HEK293T (cell line): Measurements from ENCODE around the gene GABRG3.

Experiments used
- CTCF ChIA-PET: fragments of 350-600 bp; formaldehyde crosslinking; extraction: SDS; loops from one replicate; lab custom pipeline; 2021; ENCODE audit warnings: antibody characterized with exemption, inconsistent platforms; lab: Yijun Ruan, JAX
- POLR2A ChIA-PET: fragments of 350-600 bp; formaldehyde crosslinking; extraction: SDS; loops from one replicate; lab custom pipeline; 2020; ENCODE audit warnings: antibody characterized with exemption, inconsistent platforms; lab: Yijun Ruan, JAX
- DNase-seq: peaks from one replicate; pipeline ENCODE4 v3.0.0; 2012; ENCODE audit warnings: mixed read lengths; ENCODE audit errors: extremely low spot score
- ARNT ChIP-seq: fragments of 450-650 bp; IDR thresholded peaks from 2 replicates; pipeline ENCODE4 v1.6.1; 2017; ENCODE audit warnings: mild to moderate bottlenecking
- BHLHE40 ChIP-seq: fragments of 450-650 bp; IDR thresholded peaks from 2 replicates; pipeline ENCODE4 v1.6.1; 2016; ENCODE audit warnings: mild to moderate bottlenecking, moderate library complexity, borderline replicate concordance
- CTBP1 ChIP-seq: fragments of 450-650 bp; IDR thresholded peaks from 2 replicates; pipeline ENCODE4 v1.6.1; 2016; ENCODE audit warnings: borderline replicate concordance
- ELF4 ChIP-seq: fragments of 450-650 bp; IDR thresholded peaks from 2 replicates; pipeline ENCODE4 v1.6.1; 2017; ENCODE audit warnings: antibody characterized with exemption
- FOXA1 ChIP-seq: fragments of 450-650 bp; IDR thresholded peaks from 2 replicates; pipeline ENCODE4 v1.6.1; 2016; ENCODE audit warnings: mild to moderate bottlenecking
- FOXK2 ChIP-seq: fragments of 450-650 bp; IDR thresholded peaks from 2 replicates; pipeline ENCODE4 v1.6.1; 2016; ENCODE audit warnings: mild to moderate bottlenecking
- FOXM1 ChIP-seq: fragments of 450-650 bp; IDR thresholded peaks from 2 replicates; pipeline ENCODE4 v1.6.1; 2017; ENCODE audit warnings: mild to moderate bottlenecking, borderline replicate concordance
- HDGF ChIP-seq: fragments of 450-650 bp; IDR thresholded peaks from 2 replicates; pipeline ENCODE4 v1.6.1; 2017; ENCODE audit warnings: antibody characterized with exemption, borderline replicate concordance
- L3MBTL2 ChIP-seq: fragments of 450-650 bp; conservative IDR thresholded peaks from 2 replicates; pipeline ENCODE4 v1.6.1; 2016; ENCODE audit warnings: mild to moderate bottlenecking
- LEF1 ChIP-seq: fragments of 450-650 bp; IDR thresholded peaks from 2 replicates; pipeline ENCODE4 v1.6.1; 2017; ENCODE audit warnings: mild to moderate bottlenecking, borderline replicate concordance
- NFRKB ChIP-seq: fragments of 450-650 bp; IDR thresholded peaks from 2 replicates; pipeline ENCODE4 v1.6.1; 2016; ENCODE audit warnings: mild to moderate bottlenecking, moderate library complexity
- SP1 ChIP-seq: fragments of 450-650 bp; IDR thresholded peaks from 2 replicates; pipeline ENCODE4 v1.6.1; 2017
- SUZ12 ChIP-seq: fragments of 450-650 bp; IDR thresholded peaks from 2 replicates; pipeline ENCODE4 v1.6.1; 2016; ENCODE audit warnings: mild to moderate bottlenecking
- TARDBP ChIP-seq: fragments of 450-650 bp; IDR thresholded peaks from 2 replicates; pipeline ENCODE4 v1.6.1; 2016
- ZNF384 ChIP-seq: fragments of 450-650 bp; IDR thresholded peaks from 2 replicates; pipeline ENCODE4 v1.6.1; 2016
- TF ChIP-seq, protein P1 (sequence below): fragments of 450-650 bp; IDR thresholded peaks from 2 replicates; pipeline ENCODE4 v1.6.1; 2016

Gene GABRG3

DNA sequence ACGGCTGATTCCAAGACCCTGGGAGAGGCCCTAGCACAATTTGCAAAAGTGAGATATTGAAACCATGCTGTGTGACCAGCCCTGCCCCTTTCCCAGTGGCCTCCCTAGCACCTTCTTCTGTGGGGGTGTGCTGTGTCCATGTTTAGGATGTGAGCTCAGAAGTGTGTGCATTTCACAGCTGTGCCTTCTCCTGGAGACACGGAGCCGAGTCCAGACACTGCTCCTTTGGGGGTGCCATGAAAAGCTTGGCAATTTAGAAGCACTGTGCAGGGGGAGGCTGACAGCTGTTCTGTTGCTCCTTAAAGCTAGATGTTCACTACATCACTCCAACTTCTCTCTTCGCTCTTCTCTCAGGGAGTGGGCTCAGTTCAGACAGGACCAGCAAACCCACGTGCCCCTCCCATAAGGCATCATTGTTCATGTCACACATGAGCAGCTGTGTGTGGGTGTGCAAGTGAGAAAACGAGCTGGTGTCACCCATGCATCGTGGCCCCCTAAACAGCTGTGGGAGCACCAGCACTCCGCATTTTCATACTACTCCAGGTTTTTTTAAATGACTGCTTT lies 492.6 kb downstream of the GABRG3 start:
- ChIA-PET CTCF (no interaction called here), POLR2A (no interaction called here)
- DNase-seq = no peak
- no peak for TF ChIP-seq CTBP1

DNA sequence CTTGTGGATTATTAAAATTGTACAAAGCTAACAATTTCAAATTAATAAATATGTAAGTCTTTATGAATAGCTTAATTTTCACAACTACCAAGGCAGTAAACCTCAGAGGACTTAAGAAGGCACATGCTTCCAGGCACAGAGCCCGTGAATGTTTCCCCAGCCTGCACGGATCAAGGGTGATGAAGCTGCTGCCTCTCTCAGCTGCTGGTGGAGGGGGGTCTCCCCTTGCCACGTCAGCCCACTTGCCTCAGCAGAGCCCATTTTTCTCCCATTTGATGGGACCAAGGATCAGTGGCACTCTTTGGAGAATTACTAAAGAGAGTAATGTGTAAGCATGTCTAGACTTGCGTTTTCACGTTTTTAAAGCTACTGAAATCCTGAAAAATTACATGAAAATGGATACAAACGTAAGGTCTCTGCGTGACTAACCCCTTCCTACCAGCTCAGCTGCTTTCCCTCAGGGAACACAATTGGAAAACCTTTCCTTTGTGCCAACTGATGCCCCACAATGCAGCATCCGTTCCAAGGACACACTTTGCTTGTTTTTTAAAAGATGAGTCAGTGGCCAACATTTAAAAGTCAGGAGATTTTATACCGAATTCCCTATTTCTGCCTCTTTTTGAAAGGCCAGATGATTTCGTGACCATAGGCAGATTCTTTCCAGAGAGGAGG lies 494.1 kb downstream of the GABRG3 start:
- POLR2A ChIA-PET = no interaction called here
- DNase-seq = no peak
- TF ChIP-seq CTBP1 (no peak), ZNF384 (no peak), FOXM1 (no peak), HDGF (no peak), SUZ12 (no peak), LEF1 (no peak), ELF4 (no peak), SP1 (no peak), NFRKB (no peak), FOXA1 (no peak), TARDBP (no peak)
- TF ChIP-seq, protein P1, sequence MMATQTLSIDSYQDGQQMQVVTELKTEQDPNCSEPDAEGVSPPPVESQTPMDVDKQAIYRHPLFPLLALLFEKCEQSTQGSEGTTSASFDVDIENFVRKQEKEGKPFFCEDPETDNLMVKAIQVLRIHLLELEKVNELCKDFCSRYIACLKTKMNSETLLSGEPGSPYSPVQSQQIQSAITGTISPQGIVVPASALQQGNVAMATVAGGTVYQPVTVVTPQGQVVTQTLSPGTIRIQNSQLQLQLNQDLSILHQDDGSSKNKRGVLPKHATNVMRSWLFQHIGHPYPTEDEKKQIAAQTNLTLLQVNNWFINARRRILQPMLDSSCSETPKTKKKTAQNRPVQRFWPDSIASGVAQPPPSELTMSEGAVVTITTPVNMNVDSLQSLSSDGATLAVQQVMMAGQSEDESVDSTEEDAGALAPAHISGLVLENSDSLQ = no peak
- CTCF ChIA-PET = no interaction called here

DNA sequence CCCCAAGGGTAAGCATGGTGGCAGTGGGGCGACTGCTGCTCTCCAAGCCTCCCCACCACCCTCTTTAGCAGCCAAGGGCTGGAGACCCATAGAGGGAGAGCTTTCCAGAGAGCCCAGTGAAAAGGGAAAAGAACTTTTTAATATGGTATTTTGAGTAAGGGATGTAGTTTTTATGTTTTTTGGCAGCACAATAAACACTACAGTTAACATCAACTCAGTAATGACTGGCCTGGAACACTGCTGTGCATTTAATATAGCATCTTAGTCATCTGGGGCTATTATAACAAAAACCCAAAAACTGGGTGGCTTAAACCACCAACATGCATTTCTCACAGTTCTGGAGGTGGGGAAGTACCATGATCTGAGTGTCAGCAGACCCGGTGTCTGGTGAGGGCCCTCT lies 495.8 kb downstream of the GABRG3 start:
- DNase-seq = no peak
- ChIA-PET CTCF (no interaction called here), POLR2A (no interaction called here)
- TF ChIP-seq FOXK2 = no peak
- no peak for TF ChIP-seq ELF4
- no peak for TF ChIP-seq CTBP1
- TF ChIP-seq ZNF384 = no peak
- TF ChIP-seq BHLHE40 = no peak
- TF ChIP-seq SUZ12 = no peak
- TF ChIP-seq HDGF = no peak
- no peak for TF ChIP-seq ARNT
- TF ChIP-seq, protein P1 = no peak
- TF ChIP-seq FOXM1 = no peak
- TF ChIP-seq FOXA1 = no peak
- no peak for TF ChIP-seq NFRKB
- TF ChIP-seq L3MBTL2 = no peak
- no peak for TF ChIP-seq TARDBP
- TF ChIP-seq SP1 = no peak
- TF ChIP-seq LEF1 = no peak

DNA sequence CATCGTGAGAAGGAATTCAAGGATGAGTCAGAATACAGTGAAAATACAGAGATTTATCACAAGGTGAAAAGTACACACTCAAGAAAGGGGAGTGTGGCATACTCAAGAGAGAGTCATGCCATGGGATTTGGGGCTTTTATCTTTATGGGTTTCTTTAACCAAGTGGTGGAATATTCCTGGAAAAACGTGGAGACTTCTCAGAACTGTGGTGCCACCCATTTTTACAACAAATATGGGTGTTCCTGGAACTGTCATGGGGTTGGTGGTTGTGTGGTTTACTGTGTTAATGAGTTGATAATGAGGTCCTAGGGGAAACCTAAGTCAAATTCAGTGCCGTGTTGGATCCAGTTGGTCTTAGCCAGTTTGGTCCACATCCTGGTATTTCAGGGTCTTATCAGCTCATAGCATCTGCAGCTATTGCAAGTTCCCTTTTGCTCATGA lies 497.2 kb downstream of the GABRG3 start:
- ChIA-PET CTCF (no interaction called here), POLR2A (no interaction called here)
- no peak for TF ChIP-seq LEF1
- no peak for DNase-seq

DNA sequence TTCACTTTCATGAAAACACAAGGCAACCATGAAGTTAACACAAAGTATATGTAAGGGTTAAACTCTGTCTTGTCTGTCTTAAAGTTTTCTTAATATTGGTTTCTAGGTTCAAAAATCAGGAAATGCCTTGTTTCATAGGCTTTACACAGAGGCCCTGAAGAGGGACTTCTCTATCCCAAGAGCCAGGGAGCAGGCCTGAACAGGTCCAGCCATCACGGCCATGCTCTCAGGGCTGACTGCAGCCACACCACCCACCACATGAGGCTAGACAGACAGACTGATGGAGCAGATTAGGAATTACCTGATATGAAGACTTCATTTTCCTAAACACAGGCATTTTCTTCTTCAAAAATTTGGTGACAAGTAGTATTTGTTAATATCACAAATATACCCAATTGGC lies 502.9 kb downstream of the GABRG3 start:
- ChIA-PET CTCF (no interaction called here), POLR2A (no interaction called here)
- TF ChIP-seq TARDBP = no peak
- TF ChIP-seq HDGF = no peak
- no peak for TF ChIP-seq SP1
- no peak for TF ChIP-seq ARNT
- no peak for TF ChIP-seq ZNF384
- no peak for TF ChIP-seq LEF1
- no peak for TF ChIP-seq FOXM1
- TF ChIP-seq BHLHE40 = no peak
- TF ChIP-seq FOXK2 = no peak
- TF ChIP-seq SUZ12 = no peak
- no peak for TF ChIP-seq ELF4
- no peak for TF ChIP-seq NFRKB
- TF ChIP-seq, protein P1 = no peak
- no peak for TF ChIP-seq CTBP1
- no peak for TF ChIP-seq L3MBTL2
- TF ChIP-seq FOXA1 = no peak
- no peak for DNase-seq

DNA sequence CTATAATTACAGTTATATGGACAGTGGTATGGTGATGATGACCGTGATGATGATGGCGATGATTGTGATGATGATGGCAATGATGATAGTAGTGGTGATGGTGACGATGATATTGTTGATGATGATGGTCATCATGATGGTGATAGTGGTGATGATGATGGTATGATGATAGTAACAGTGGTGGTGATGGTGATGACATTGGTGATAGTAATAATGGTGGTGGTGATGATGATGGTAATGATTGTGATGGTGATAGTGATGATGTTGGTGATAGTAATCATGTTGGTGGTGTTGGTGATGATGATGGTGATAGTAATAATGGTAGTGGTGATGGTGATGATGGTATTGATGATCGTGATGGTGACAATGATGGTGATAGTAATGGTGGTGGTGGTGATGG lies 504.4 kb downstream of the GABRG3 start:
- no peak for DNase-seq
- ChIA-PET CTCF (no interaction called here), POLR2A (no interaction called here)
- no peak for TF ChIP-seq BHLHE40
- TF ChIP-seq ARNT = no peak
- TF ChIP-seq SUZ12 = no peak
- no peak for TF ChIP-seq FOXK2
- TF ChIP-seq L3MBTL2 = no peak
- TF ChIP-seq HDGF = no peak
